ENCODE data around the gene WDR7.

WDR7 gene

GRCh38 chr18:56921896-56922480 lies 270.8 kb downstream of the WDR7 start:
- no peak for TF ChIP-seq CTCF (IDR thresholded peaks at IDR 0.05; ENCODE audit: low read depth, low read length)
- no peak for DNase-seq (ENCODE audit: extremely low read depth, low read depth)

GRCh38 chr18:56926734-56927133 lies 275.6 kb downstream of the WDR7 start:
- no peak for DNase-seq (ENCODE audit: extremely low read depth, low read depth)
- TF ChIP-seq CTCF (IDR thresholded peaks at IDR 0.05; ENCODE audit: low read depth, low read length) = no peak

DNA sequence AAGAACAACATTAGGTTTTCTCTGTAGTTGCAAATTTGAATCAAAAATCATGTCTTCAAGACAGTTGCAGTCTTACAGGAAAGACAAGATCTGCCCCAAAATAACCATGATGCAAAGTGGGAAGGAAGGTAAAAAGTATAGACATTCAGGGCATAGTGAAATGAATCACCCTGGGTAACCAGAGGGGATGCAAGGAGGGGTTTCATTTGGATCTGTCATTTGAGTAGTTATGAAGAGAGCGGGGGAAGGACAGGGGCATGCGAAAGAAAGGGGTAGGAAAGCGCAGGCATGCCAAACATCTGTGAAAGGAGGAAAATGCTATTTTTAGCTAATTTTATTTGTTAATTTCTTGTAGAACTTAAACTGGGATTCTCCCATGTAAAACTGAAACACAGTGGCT lies 276.6 kb downstream of the WDR7 start:
- no peak for TF ChIP-seq CTCF (IDR thresholded peaks at IDR 0.05; ENCODE audit: low read depth, low read length)
- DNase-seq (ENCODE audit: extremely low read depth, low read depth) = no peak

DNA sequence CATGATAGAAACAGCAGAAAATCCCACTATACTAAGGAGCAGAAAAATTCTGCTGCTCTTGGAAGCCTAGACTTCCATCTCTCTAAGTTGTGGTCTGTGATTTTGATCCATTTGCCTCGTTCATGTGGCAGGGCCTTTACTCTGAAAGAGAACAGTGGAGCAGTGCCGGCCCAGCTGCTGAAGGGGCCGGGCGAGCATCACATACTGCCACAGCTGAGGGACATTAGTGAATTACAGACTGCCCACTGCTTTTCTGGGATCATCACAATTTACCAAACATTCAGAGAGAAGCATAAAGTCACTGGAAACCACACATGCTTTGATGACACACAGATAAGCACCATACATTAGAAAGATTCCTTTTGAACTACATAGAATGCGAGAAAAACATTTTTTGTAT lies 278.7 kb downstream of the WDR7 start:
- no peak for DNase-seq (ENCODE audit: extremely low read depth, low read depth)

DNA sequence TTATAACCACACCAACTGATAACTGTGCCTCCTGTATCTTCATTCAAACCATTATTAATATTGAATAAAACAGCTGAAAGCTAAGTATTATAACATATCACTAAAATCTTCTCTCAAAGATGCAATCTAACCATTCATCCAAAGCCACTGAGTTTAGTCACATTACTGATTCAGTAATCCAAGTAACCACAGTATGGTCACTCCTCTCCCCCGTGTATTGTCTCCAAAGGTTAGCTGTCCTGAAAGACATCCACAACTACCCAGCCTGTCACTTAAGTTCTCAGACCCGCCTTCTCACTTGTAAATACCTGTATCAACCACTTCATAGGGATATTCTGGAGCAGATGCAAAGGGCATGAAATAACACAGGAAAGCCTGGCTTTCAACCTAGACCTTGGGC lies 282.3 kb downstream of the WDR7 start:
- DNase-seq (ENCODE audit: extremely low read depth, low read depth) = no peak
- no peak for TF ChIP-seq CTCF (IDR thresholded peaks at IDR 0.05; ENCODE audit: low read depth, low read length)

More for the DNA sequence above, 278.7 kb downstream of the WDR7 start:
- TF ChIP-seq CTCF (IDR thresholded peaks at IDR 0.05; ENCODE audit: low read depth, low read length) = no peak

- TF ChIP-seq CTCF (IDR thresholded peaks at IDR 0.05; ENCODE audit: low read depth, low read length) = no peak
- DNase-seq (ENCODE audit: extremely low read depth, low read depth) = no peak
Observed at GRCh38 chr18:56934131-56934530, 283.0 kb downstream of the WDR7 start.

DNA sequence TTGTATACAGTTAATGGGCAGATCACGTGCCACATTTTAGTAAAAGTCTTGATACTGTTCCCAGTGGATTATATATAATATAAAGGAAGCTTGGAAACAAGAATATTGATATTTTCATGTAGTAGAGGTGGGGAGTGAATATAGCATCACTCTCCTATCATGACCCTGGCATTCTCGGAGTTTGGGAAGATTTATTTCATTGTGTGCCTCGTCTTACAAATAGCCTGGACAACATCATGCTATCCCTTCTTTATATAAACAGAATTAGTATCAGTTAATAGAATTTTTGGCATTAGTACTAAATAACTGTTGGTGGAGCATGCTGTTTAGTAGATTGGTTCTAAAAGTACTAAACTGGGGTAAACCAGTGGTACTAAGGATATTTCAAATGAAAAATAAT lies 283.7 kb downstream of the WDR7 start:
- DNase-seq (ENCODE audit: extremely low read depth, low read depth) = no peak
- TF ChIP-seq CTCF (IDR thresholded peaks at IDR 0.05; ENCODE audit: low read depth, low read length) = no peak
